Measurements from ENCODE around the gene FMO1.
"Not testable (repeated sequence)": the region's sequence is repeated elsewhere in the genome, so short reads cannot be mapped to it uniquely, and the experiment has no call there.

Gene FMO1

GRCh38 chr1:171220581-171221054 lies 27.7 kb upstream of the FMO1 start:
- TF ChIP-seq CTCF (IDR thresholded peaks at IDR 0.05), result no peak
- no peak overlapping the region for H3K27ac ChIP-seq

- H3K27ac ChIP-seq, result 0 out of 2 replicates have a peak overlapping the region, but pooled peaks have one; percentile 4
- no peak for TF ChIP-seq CTCF (IDR thresholded peaks at IDR 0.05)
- TF ChIP-seq ZFX (IDR thresholded peaks at IDR 0.05; ENCODE audit: borderline replicate concordance), result no peak
These were observed 26.4 kb upstream of the FMO1 start for GRCh38 chr1:171221665-171222591.

- H3K27ac ChIP-seq, result peak overlapping the region; percentile 61; the same call in 1 of the 2 replicates
These were observed 25.4 kb upstream of the FMO1 start for GRCh38 chr1:171222936-171223335.

GRCh38 chr1:171224257-171224656 lies 24.0 kb upstream of the FMO1 start:
- H3K27ac ChIP-seq, result peak overlapping the region; percentile 61

More at GRCh38 chr1:171222936-171223335, 25.4 kb upstream of the FMO1 start:
- TF ChIP-seq ZFX (IDR thresholded peaks at IDR 0.05; ENCODE audit: borderline replicate concordance), result no peak
- no peak for TF ChIP-seq CTCF (IDR thresholded peaks at IDR 0.05)

GRCh38 chr1:171226747-171227370 lies 21.4 kb upstream of the FMO1 start:
- TF ChIP-seq ZFX (IDR thresholded peaks at IDR 0.05; ENCODE audit: borderline replicate concordance) (no peak), CTCF (IDR thresholded peaks at IDR 0.05) (peak; percentile 95)
- H3K27ac ChIP-seq, result no peak overlapping the region

- no peak overlapping the region for H3K27ac ChIP-seq
- TF ChIP-seq CTCF (IDR thresholded peaks at IDR 0.05) (no peak), ZFX (IDR thresholded peaks at IDR 0.05; ENCODE audit: borderline replicate concordance) (no peak)
These were observed 17.0 kb upstream of the FMO1 start for GRCh38 chr1:171231326-171231725.

- no peak for TF ChIP-seq ZFX (IDR thresholded peaks at IDR 0.05; ENCODE audit: borderline replicate concordance)
- no peak for TF ChIP-seq CTCF (IDR thresholded peaks at IDR 0.05)
- no peak overlapping the region for H3K27ac ChIP-seq
These were observed 15.1 kb upstream of the FMO1 start for GRCh38 chr1:171233183-171233582.

GRCh38 chr1:171236231-171236630 lies 12.1 kb upstream of the FMO1 start:
- not testable (repeated sequence) for H3K27ac ChIP-seq

All from 22Rv1 (cell line).